Hindlimb muscle (tissue), 1 donor: ENCODE measurements around the gene SRRM2. TPM values are rescaled to one million over a fixed set of nuclear protein-coding genes. Genes with fewer than 3 reads are reported as not detected.

Experiments used
- DNase-seq: peaks from one replicate; pipeline ENCODE4 v3.0.0-alpha.2; 2013
- polyA plus RNA-seq: library from polyadenylated mRNA; unstranded; fragments of 120-200 nt; gene quantifications from one replicate; pipeline ENCODE4 v1.2.1, GENCODE V29; 2013; ENCODE audit not compliant: insufficient read length

The SRRM2 gene
- polyA plus RNA-seq, 1 donor: 553 TPM

- no peak for DNase-seq
Measured at GRCh38 chr16:2799859-2800226, 47.4 kb downstream of the SRRM2 start.

- DNase-seq: no peak
Measured at GRCh38 chr16:2803545-2804195, 51.2 kb downstream of the SRRM2 start.

DNA sequence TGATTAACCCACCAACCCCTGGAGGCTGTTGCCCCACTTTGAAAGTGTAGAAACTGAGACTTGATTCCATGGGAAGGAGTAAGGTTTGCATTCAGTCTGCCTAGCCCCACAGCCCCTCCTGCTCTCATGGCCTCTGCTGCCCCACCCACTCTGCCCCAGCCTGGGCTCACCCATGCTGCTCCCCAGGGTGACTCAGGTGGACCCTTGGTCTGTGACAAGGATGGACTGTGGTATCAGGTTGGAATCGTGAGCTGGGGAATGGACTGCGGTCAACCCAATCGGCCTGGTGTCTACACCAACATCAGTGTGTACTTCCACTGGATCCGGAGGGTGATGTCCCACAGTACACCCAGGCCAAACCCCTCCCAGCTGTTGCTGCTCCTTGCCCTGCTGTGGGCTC lies 52.3 kb downstream of the SRRM2 start:
- DNase-seq: no peak

DNA sequence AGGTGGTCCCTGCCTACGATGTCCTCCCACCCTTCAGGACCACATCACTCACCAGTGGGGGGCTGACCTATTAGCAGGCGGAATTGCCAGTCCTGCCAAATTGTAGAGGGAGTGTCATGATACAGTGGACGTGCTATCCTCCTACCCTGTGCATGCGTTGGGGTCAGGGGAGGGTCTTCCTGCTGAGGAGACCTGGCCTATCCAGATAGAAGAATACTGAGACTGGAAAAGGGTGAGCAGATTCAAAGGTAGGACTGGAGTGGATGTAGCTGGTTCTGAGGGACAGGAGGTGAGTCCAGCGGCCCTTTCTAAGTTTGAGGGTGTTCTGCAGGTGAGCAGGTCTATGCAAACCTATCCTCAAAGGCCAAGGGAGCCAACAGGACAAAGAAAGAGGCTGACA lies 53.8 kb downstream of the SRRM2 start:
- DNase-seq: no peak

- DNase-seq: no peak
Measured at GRCh38 chr16:2808181-2808580, 55.7 kb downstream of the SRRM2 start.

DNA sequence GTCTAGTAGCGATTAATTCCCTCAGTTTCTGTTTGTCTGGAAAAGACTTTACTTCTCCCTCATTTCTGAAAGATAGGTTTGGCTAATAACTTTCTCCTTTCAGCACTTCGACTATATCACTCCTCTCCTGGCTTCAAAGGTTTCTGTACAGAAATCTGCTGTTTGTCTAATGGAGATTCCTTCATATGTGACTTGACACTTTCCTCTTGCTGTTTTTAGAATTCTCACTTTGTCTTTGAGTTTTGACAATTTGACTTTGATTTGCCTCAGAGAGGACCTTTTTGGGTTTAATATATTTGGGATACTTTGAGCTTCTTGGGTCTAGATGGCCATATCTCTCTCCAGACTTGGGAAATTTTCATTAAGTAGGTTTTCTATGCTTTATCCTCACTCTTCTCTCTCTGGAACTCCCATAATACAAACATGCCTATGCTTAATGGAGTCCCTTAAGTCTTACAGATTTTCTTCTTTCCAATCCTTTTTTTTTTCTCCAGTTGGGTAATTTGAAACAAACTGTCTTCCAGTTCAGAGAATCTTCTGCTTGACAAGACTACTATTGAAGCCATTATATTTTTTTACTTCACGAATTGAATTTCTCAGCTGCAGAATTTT lies 56.8 kb downstream of the SRRM2 start:
- DNase-seq: no peak

GRCh38 chr16:2810651-2811050 lies 58.2 kb downstream of the SRRM2 start:
- DNase-seq: no peak

GRCh38 chr16:2811703-2812471 lies 59.4 kb downstream of the SRRM2 start:
- DNase-seq: no peak

DNA sequence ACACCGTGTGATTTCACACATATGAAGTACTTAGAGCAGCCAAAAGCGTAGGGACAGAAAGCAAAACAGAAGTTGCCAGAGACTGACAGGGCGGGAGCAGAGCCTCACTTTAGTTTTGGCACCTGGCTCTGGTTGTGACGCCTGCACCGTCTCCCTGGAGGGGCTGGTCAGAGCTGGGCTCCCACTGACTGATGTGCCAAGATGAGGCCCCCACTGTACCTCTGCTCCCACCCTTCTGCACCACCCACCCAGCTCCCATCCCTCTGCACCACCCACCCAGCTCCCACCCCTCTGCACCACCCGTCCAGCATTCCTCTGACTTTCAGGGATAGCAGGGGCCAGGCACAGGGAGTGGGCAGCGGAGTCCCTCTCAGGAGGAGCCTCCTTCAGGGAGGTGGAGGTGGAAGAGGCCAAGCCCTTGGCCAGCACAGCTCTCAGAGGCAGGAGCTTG lies 61.4 kb downstream of the SRRM2 start:
- DNase-seq: no peak

DNA sequence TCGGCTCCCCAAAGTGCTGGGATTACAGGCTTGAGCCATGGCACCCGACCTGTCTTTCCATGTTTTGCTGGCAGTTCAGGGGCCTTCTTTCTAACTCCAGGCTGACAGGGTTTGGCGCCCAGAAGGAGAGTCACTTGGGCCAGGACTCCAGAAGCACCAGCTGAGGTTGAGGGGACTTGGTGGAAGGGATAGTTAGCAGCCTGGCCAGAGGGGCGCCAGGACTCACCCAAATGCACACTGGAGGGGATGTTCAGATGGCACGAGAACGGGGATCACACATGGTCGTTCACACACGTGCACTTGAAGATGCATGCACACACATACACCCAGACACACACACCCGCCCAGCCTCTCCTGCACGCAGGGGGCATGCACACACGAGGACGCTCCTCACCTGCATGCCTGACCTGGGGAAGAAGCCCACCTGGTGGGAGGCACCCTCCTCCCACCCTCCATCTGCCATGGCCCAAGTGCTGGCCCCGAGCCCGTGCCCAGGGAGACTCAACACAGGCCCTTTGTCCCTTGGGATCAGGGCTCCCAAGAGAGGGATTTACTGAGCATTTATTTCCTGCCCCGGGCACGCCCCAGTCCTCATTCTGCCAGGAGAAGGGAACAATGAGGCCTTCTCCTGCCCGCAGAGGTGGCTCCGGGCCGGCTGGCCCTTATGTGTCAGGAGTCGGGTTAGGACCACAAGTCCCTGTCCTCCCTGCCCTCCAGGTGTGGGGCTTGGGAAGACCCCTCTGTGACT lies 62.3 kb downstream of the SRRM2 start:
- DNase-seq: no peak

GRCh38 chr16:2815299-2815771 lies 62.9 kb downstream of the SRRM2 start:
- no peak for DNase-seq

DNA sequence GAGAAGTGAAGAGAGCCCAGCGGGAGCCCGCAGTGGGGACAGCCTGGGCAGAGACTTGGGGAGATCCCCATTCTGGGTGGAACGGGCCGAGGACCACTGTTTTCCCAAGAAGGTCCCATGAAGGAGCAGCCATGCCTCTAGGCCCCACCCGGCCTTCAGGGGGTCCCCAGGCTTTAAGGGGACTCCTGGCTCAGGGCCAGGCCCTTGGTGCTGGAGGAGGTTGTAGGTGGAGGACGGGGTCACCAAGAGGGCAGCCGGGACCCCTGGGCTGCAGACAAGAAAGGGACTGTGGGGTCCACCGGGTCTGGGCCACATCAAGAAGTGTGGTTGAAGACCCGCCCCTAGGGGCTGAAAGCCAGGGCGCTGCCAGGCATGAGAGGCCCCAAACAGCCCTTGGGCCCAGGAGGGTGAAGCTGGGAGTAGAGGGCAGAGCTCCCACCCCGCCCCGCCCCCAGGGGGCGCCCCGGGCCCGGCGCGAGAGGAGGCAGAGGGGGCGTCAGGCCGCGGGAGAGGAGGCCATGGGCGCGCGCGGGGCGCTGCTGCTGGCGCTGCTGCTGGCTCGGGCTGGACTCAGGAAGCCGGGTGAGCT lies 64.4 kb downstream of the SRRM2 start, which contains the start of gene PRSS21:
TSS of gene PRSS21 (plus strand) at position 487 of the 589 bp plus-strand sequence. CDS start at position 519, 32 bp downstream.
- no peak for DNase-seq

DNA sequence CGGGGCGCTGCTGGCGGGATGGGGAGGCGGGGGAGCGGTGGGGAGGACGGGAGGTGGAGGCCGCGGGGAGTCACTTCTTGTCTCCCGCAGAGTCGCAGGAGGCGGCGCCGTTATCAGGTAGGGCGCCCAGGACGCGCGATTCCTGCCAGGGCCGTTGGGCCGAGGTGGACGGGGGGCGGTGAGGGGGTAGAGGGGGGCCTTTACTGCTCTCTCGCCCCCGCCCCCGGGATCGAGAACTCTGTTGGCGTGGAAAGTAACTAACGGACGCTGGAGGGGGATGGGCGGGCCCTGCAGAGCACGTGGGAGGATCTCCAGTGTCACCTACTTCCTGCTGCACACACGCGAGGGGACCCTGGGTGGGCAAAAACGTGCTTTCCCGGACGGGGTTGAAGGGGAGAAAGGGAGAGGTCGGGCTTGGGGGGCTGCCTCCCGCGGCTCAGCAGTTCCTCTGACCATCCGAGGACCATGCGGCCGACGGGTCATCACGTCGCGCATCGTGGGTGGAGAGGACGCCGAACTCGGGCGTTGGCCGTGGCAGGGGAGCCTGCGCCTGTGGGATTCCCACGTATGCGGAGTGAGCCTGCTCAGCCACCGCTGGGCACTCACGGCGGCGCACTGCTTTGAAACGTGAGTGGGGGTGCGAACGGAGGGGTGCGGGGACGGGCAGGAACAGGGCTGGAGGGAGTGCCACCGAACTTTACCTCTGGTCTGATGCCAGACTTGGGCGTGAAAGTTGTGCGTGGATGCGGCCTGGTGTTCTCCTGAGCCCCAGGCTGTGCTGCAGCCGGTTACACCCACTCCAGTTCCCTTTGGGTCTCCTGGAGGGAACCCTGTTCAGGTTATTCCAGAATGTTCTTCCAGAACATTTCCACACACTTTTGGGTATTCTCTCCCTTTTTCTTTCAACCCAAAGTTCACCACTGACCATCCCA lies 65.2 kb downstream of the SRRM2 start:
- DNase-seq: no peak

GRCh38 chr16:2818272-2818876 lies 65.9 kb downstream of the SRRM2 start:
- no peak for DNase-seq

DNA sequence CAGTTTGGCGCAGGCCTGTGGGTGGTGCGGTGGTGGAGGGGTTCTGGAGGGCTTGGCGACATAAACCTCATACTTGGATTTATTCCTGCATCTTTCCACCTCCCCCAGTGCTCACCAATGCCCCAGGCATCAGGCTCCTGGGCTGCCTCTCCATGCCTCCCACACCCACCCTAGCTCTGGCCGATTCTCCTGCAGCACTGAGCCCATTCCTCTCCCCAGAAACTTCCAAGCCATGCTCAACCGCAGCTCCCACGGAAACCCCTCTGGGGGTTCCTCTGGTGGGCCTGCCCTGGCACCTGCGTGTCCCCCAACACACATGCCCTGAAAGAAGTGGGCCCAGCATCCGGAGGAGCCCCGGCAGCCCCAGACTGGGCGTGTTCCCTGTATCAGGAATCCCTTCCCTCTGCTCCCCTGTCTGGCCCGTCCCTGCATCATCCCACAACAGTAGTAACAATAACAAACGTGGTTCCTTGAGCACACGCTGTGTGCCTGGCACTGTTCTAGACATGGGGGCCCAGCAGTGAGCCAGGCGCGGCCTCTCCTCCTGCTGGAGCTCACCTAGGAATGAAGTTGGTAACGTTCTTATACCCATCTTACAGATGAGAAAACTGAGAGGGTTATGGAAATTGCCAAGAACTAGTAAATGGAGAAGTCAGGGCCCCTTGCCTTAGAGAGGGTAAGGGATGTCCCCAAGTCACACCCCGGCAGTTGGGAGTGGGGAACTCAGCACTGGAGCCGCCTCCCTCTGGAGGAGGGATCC lies 66.9 kb downstream of the SRRM2 start:
- DNase-seq: no peak

DNA sequence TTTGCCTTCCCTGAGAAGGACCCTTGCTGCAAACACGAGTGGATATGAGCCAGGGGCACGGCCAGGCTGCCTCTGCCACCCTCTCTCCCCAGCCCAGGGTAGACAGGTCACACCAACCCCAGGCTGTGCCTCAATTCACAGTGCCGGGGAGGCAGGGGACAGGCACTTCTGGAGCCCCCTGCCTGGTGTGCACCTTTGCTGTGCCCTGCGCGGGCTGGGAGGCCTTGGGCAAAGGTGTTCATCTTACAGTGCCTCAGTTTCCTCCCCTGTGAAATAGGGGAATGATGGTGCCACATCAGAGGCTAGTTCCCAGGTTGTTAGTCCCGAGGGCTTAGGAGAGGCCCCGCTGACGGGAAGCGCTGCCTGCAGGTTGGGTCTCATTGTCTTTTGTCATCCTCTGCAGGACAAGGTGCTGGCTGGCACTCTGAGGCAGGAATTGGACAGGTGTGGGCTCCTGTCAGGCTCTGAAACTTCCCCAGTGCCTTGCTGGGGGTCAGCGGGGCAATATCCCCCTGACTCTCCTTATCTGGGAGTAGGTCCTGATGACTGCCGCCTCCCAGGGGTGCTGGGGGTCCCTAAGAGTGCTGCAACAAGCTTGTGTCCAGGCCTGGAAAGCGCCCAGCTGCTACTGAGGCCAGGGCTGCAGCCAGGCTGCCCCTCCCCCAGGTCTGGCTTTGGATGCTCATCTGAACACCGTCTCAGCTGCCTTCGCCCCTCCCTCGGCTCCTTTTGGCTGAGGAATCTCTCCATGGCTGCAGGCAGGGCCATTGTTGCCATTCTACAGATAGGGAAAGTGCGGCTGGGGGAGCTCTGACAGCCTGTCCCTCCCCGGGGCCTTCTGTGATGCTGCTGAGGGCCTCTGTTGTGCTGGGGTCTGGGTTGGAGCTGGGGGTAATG lies 67.7 kb downstream of the SRRM2 start:
- no peak for DNase-seq
